NOMO-1 (cell line): ENCODE measurements around the gene ASCC3.
A peak's percentile ranks its signal among the peaks of the same experiment; 100 is the strongest.
"Not testable (repeated sequence)": the region's sequence is repeated elsewhere in the genome, so short reads cannot be mapped to it uniquely, and the experiment has no call there.

Source experiments
- DNase-seq, 2 experiments: peaks; one replicate each; lab custom pipeline; 2025; ENCODE audit not compliant: unreplicated experiment in 2 of 2; lab: John Stamatoyannopoulos, UW

ASCC3 gene

DNA sequence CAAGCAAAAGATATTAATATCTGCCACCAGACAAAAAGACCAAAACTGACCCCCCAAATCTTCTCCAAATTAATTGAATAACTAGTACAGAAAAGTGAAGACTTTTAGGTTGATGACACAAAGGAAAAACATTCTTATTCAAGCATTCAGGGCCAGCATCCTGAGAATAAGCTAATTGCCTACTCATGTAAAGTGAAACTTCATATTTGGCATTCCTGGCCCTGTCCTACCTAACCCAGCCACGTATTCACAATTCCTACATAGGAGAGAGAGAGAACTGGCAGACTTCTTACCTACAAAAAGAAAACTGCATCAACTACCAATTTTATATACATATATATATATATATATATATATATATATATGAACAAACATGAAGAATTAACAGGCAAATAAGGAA lies 4.9 kb upstream of the ASCC3 start:
- DNase-seq: no peak

DNA sequence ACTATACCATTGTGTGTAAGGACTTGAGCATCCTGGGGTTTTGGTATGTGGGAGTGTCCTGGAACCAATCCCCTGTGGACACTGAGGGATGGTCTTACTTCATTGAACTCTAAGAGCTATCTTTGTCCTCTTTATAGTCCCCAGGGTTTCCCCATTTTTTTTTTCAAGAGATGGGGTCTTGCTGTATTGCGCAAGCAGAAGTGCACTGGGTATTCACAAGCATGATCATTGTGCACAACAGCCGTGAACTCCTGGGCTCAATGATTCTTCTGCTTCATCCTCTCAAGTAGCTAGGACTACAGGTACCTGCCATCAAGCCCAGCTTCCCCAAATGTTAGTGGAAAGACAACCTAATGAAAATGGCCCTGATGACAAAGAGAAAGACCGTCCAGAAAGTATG lies 2.2 kb upstream of the ASCC3 start:
- no peak for DNase-seq

DNA sequence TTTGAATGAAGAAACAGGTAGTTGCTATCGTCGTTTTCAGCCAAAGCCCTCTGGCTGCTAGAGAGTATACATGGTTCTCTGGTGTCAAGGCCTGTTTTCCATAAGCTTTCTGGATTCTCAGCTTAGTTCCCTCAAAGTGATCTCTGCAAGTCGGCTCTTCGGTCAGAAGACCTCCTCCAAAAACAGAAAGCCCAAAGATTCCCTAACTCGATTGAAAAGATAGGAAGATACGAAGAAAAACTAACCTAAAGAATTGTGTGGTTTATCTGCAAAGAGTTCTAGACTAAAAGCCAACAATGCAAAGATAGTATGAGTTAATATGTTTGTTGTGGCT lies 545 bp upstream of the ASCC3 start:
- peak in 1 of 2 experiments; percentile 37 for DNase-seq

DNA sequence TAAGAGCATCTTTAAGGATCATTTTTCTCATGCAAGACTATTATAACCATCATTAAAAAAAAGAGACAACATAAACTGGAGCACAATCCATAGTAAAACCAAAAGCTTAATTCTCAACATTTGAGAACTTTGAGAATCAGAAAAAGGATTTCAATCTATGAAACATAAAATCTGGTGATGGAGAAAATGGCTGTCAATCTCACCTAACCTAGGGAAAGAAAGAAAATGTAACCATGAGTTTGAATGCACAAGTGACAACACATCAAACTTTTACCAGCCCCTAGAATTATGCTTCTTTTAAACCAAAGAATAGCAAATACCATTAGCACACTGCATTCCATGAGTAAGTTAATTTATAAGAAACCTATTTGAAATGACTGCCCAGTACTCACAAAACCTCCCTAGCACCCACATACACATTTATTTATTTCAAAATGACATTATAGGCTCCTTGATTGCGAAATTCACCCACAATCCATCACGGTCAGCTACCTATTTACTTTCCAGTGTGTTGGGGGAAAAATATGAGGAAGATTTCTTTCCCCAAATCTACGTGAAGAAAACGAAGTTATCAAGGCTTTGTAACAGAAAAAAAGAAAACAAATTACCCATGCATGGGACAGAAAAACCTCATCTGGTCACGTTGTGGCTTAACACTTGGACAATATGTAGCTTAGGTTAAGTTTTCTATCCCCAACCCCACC lies 828 bp downstream of the ASCC3 start:
- peak in 1 of 2 experiments; percentile 33 for DNase-seq

DNA sequence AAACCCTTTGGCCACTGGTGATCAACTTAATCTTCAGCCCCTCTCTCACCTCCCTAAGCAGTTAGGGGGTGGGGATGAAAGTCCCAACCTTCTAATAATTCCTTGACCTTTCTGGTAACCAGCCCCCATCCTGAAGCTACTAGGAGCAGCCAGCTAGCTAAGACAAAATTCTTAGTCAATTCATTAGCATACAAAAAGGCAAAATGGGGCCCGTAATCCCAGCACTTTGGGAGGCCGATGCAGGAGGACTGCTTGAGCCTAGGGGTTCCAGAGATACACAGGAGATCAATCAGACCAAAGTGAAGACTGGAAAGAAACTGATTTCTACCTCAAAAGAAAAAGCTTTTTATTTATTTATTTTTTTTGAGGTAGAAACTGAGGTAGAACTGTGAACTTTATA lies 1.8 kb downstream of the ASCC3 start:
- DNase-seq: no peak

DNA sequence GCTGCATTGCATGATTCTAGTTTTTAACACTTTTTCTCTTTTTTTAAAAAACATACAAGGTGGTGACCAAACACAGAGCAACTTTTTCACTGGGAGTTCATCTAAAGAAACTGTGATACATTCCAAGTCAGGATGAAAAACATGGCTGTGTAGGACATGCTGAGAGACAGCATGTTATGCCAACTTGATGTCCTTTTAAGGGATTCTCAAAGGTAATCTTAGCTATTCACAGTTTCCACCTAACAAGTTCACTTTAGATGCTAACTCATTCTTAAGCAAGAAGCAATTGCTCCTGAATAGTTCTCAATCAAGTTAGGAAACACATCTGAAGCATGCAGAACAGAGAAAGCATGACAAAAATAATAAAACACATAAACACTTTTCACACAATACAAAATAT lies 3.3 kb downstream of the ASCC3 start:
- DNase-seq: no peak

DNA sequence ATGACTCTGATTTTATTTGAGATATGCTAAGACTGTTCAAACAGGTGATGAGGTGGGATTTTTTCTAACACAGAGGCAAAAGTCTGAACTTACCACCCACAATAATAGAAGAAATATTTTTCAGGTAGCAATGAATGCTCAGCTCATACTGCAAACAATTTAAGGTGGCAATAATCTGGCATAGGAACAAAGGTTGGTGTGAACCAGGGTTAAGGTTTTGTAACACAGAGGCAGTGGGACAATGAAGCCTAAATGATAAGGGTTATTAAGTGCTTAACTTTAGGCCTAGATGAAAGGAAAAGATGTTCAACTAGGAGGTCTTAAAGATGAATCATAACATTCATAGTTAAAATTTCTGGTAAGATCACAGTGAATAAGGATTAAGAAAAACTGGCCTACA lies 4.9 kb downstream of the ASCC3 start:
- no peak for DNase-seq

DNA sequence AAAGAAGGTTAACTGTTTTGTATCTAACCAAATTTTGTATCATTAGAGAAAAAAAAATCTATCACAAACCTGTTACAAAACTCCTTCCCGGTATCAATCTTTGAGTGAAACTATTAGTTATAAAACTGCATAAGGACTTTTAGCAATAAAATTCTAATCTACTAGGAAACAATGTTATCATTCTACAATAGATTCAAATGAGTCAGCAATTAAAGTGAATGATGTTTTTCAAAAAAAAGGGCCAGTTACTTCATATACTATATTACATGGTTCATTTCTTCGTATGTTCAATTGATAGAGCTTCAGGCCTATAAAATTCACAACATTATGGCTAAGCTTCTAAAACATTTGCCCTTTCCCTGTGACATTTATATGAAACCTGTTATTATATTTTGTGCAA lies 15.6 kb downstream of the ASCC3 start:
- DNase-seq: no peak

DNA sequence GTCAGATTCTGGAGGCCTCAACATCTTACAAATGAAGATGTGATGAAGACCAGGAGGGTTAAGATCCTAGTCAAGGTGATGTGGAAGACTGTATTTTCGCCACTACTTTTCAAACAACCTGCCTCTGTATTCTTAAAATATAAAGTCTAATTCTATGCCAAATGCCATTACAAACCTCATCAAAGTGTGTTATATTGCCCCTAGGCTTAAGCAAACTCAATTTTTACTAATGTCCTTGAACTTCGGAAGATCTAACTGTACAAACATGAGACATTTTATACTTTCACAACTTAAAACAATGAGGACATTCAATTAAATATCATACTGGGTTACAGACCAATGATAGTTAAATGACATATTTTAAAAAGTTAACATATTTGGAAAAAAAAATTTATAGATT lies 19.1 kb downstream of the ASCC3 start:
- DNase-seq: no peak

DNA sequence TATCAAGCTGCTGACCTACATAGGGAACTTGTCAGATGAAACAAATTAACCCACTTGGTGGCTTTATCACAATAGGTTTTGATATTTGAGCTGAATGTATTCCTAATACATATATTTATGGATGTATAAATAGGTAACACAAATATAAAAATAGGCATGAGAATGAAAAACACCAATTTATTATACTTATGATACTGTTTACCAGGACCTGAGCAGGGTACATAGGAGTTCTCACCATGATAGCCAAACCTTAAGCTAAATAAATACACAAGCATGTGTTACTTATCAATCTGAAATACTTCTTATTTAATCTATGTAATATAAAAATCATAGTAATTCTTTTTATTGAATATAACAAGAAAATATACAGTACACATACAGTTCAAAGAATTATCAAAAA lies 25.0 kb downstream of the ASCC3 start:
- no peak for DNase-seq

DNA sequence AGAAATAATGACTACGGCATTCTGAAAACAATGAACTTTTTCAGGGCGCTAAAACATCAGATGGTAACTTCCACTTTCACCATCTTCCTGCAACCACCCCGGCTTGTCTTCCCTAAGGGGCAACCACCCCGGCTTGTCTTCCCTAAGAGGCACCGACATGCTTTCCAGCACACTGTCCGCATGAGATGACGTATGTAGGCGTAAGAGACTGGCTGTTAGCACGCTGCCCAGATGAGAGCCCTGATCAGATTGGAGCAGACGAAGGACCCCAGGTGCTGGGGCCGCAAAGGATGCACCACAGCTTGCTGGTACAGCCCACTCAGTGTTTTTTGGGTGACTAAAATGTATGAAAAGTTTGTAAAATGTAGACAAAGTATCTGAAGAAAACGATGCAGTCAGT lies 29.3 kb downstream of the ASCC3 start:
- DNase-seq: no peak

DNA sequence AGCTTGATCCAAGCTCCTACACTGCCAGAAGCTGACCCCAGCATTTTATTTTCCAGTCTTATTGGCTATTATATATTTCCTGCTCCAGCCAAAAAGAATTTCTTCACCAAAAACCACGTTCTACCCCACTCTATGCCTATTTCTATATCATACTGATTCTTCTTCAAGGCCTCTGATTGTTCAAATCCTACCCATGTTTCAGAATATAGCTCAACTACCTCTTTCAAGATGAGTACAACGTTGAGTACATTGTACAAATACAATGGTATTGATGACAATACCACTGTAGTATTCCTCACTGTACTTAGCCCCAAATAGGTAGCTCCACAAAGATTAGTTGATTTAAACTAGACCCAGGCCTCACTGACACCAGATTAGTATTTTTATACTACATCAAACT lies 31.0 kb downstream of the ASCC3 start:
- no peak for DNase-seq

DNA sequence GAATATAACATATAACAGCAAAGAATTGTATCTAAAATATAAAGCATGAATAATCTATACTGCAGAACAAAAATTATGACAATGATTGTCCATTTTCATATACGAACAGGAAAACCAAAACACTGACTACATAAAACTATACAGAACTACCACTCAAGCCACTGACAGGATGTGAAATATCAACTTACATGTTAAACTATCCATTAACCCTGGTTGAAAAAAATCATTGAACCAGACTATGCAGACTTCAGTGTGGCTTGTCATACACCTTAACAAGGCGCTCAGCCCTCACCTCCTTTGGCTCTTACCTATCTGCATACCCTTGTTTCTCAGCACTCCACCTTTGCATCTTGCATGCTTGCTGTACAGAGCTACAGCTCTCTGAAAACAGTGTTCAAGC lies 34.9 kb downstream of the ASCC3 start:
- DNase-seq: no peak

DNA sequence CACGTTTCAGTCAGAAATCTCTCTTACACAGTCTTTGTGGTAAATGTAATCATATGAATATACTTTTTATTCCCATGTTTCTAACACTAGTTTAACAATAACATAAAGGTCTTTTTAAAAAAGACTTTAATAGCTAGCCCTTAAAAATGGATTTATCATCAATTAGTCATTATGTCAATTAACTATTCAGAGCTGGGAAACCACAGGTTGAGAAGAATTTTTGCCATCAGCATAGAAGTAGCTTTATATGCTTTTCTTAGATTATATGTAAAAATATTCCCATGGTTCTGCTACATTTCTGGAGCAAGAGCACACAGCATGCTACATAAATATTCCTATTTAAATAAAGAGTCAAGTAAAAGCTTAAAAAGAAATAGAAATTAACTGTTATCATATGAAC lies 35.5 kb downstream of the ASCC3 start:
- DNase-seq: no peak

DNA sequence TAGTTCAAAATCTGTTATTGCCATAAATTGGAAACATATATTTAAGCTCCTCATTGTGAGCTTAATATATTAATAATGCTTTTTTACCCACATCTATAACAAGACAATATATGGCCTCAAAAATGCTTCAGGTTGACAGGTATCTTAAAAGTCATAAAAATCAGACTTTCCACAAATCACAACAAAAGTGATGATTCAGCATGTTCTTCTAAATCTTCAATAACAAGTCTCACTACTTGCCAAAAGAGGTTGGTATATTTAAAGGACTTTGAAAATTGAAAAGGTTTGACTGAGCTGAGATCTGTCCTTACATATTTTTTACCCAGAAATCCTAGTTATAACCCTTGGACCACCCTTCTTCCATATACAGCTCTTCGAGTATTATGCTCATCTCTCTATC lies 41.7 kb downstream of the ASCC3 start:
- no peak for DNase-seq

DNA sequence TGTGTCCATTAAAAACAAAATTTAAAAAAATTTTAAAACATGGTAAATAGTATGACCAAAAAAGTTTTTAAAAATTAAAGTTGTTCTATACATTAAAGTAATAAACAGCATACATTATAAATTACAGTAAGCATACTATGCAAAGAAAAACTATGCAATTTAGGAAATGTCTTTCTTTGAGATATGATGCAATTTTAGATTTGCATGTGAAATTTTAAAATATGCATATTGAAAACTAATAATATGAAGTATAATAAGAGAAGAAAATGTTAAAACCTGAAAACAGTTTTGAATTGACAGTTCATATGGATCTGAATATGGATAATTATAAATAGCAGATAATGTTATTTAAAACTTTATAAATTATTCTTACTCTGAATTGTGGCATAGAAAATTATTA lies 43.1 kb downstream of the ASCC3 start:
- DNase-seq: no peak

DNA sequence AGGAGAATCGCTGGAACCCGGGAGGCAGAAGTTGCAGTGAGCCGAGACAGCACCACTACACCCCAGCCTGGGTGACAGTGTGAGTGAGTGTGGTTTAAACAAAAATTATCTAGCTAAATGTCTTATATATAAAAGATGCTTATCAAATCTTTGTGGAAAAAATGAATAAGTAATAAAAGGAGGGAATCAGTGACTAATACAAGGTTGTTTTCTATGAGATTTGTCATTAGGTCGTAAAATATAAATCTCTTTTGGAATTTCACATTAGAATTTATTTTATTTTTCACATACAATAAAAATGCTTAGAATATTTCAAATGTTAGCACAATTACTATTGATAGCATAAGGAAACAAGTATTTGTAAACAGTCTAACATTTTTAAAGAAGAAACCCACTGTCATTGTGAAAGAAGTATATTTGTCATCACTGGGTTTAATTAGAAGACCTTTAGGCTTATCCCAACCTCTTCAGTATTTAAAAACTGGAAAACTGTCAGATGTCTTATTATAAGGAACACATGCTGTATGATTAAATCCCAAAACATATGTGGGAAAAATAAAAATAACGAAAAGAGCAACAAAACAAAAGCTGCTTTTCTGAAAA lies 47.1 kb downstream of the ASCC3 start:
- DNase-seq: no peak

DNA sequence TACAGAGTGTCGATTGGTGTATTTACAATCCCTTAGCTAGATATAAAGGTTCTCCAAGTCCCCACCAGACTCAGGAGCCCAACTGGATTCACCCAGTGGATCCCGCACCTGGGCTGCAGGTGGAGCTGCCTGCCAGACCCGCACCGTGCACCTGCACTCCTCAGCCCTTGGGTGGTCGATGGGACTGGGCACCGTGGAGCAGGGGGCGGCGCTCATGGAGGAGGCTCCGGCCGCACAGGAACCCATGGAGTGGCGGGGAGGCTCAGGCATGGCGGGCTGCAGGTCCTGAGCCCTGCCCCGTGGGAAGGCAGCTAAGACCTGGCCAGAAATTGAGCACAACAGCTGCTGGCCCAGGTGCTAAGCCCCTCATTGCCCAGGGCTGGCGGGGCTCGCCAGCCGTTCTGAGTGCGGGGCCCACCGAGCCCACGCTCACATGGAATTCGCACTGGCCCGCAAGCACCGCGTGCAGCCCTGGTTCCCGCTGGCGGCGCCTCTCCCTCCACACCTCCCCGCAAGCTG lies 52.0 kb downstream of the ASCC3 start:
- not testable (repeated sequence) for DNase-seq

DNA sequence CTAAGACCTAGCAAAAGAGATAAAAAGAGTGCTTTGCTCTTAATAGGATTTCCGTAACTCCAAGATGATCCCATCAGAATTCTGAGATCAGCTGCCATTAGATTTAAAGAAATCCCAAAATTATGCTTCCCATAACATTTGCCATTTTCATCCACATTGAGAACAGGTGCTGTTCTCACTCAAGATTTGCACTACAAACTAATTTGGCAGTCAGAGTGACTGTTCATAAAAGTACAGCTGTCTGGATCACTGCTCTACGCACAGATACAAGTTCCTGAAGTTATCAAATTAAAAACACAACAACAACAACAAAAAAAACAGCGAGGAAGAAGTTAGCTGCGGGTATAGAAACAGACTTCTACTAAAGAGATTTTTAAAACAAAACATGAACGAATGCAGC lies 58.1 kb downstream of the ASCC3 start:
- DNase-seq: no peak

DNA sequence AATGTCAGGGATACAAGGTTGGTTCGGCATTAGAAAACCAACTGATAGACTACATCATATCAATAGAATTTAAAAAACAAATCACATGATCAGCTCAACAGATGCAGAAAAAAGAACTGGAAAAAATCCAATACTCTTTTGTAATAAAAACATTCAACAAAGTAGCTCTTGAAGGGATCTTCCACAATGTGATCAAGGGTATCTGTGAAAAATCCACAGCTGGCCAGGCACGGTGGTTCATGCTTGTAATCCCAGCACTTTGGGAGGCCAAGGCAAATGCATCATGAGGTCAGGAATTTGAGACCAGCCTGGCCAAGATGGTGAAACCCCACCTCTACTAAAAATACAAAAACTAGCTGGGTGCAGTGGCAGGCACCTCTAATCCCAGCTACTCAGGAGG lies 63.1 kb downstream of the ASCC3 start:
- no peak for DNase-seq

DNA sequence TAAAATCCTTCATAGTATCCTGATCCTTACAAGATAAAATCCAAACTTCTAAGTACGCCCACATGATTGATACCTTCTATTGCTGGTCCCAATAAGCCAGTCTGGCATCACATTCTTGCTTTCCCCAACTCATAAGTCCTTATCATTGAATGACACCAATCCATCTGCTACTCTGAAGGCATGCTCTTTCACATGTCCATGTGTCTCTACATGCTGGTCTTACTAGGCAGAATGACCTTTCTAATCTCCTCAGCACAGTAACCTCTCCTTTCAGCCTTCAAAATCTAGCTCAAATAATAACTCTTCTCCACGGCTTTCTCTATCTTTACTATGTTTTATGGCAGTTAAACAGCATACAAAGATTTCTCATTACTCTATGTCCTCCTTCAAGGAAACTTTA lies 71.1 kb downstream of the ASCC3 start:
- DNase-seq: no peak

DNA sequence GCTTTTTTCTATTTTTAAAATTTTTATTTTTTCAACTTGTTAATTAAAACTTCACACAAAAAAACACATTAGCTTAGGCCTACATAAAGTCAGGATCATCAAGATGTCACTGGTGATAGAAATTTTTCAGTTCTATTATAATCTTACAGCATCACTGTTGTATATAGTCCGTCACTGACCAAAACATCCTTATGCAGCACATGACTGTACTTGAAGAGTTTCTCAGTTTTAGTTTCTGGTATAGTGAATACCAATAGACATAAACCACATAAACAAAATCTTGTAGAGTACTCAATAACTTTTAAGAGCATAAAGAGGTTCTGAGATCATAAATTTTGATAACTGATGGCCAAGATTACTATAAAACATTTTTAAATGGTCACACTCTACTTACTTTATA lies 71.8 kb downstream of the ASCC3 start:
- DNase-seq: no peak
